Sigmoid colon (tissue), 4 donors: ENCODE results near the gene NFKB2.

Source experiments
- EP300 ChIP-seq, 4 donors: sonication (generic); formaldehyde crosslinking; IDR thresholded peaks; one replicate each; pipeline ENCODE4 v1.6.1; 2017; ENCODE audit warnings: antibody characterized with exemption in 4 of 4
- POLR2A ChIP-seq, 2 donors: fragments of 450-650 bp; IDR thresholded peaks; one replicate each; pipeline ENCODE4 v1.6.1; 2016; ENCODE audit warnings: antibody characterized with exemption in 2 of 2, mild to moderate bottlenecking in 2 of 2, moderate library complexity in 2 of 2
- POLR2AphosphoS5 ChIP-seq, 4 donors: sonication (generic); formaldehyde crosslinking; IDR thresholded peaks; one replicate each; pipeline ENCODE4 v1.6.1; 2017; ENCODE audit warnings: antibody characterized with exemption in 4 of 4
- TF ChIP-seq, protein P1 (sequence below), 4 experiments: fragments of 450-650 bp in 3 of 4; fragments of 200-600 bp in 1 of 4; IDR thresholded peaks; one replicate each; pipeline ENCODE4 v1.5.1; 2016 to 2019; ENCODE audit warnings: antibody characterized with exemption in 4 of 4, mild to moderate bottlenecking in 3 of 4, moderate library complexity in 2 of 4

DNA sequence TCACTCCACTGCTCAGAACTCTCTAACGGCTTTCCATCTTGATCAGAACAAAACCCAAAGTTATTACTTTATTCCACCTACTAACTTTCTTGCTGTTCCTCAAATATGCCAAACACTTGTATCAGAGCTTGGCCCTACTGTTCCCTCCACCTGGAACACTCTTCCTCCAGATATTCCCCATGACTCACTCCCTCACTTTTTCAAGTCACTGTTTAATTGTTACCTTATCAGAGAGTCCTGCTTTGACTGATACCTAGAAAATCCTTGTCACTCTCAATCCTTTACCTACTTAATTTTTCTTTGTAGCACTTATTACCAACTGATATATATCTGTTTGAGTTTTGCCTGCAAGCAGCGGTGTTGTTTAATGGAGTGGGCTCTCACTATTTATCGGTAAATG lies 5.6 kb upstream of the NFKB2 start:
- TF ChIP-seq, protein P1, sequence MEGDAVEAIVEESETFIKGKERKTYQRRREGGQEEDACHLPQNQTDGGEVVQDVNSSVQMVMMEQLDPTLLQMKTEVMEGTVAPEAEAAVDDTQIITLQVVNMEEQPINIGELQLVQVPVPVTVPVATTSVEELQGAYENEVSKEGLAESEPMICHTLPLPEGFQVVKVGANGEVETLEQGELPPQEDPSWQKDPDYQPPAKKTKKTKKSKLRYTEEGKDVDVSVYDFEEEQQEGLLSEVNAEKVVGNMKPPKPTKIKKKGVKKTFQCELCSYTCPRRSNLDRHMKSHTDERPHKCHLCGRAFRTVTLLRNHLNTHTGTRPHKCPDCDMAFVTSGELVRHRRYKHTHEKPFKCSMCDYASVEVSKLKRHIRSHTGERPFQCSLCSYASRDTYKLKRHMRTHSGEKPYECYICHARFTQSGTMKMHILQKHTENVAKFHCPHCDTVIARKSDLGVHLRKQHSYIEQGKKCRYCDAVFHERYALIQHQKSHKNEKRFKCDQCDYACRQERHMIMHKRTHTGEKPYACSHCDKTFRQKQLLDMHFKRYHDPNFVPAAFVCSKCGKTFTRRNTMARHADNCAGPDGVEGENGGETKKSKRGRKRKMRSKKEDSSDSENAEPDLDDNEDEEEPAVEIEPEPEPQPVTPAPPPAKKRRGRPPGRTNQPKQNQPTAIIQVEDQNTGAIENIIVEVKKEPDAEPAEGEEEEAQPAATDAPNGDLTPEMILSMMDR (IDR thresholded peaks at IDR 0.05): no peak
- TF ChIP-seq POLR2A (IDR thresholded peaks at IDR 0.05): no peak
- TF ChIP-seq POLR2AphosphoS5 (IDR thresholded peaks at IDR 0.05): no peak
- TF ChIP-seq EP300 (IDR thresholded peaks at IDR 0.05): no peak
